ENCODE measurements around the gene MYH6. TPM values are rescaled to one million over a fixed set of nuclear protein-coding genes. Genes with fewer than 3 reads are reported as not detected.
A peak's percentile ranks its signal among the peaks of the same experiment; 100 is the strongest.

The MYH6 gene
- total and polyA plus RNA-seq, 2 experiments from 2014 or later: 2,795 to 8,484 TPM

- no peaks in the 10 kb centered on the region for H3K9me3 ChIP-seq (ENCODE audit: low read depth)
- no peak for DNase-seq (ENCODE audit: low read depth in 1 of 2, low spot score in 1 of 2)
- no peak overlapping the region for H3K4me3 ChIP-seq
- peaks cover 53% of the 10 kb centered on the region for H3K4me1 ChIP-seq (ENCODE audit: low read depth)
- TF ChIP-seq CTCF (IDR thresholded peaks at IDR 0.05; ENCODE audit: low read depth, low read length): no peak
- H3K27ac ChIP-seq: peak overlapping the region; percentile 72
- no peaks in the 10 kb centered on the region for H3K27me3 ChIP-seq
- H3K36me3 ChIP-seq: no peaks in the 10 kb centered on the region
Observed at GRCh38 chr14:23449314-23449713, 41.2 kb upstream of the MYH6 start.

- no peak for DNase-seq (ENCODE audit: low read depth in 1 of 2, low spot score in 1 of 2)
- H3K27me3 ChIP-seq: no peaks in the 10 kb centered on the region
- no peaks in the 10 kb centered on the region for H3K36me3 ChIP-seq
- H3K4me3 ChIP-seq: no peak overlapping the region
- H3K4me1 ChIP-seq (ENCODE audit: low read depth): peaks cover 62% of the 10 kb centered on the region
- TF ChIP-seq CTCF (IDR thresholded peaks at IDR 0.05; ENCODE audit: low read depth, low read length): no peak
- no peaks in the 10 kb centered on the region for H3K9me3 ChIP-seq (ENCODE audit: low read depth)
- peak overlapping the region; percentile 100 for H3K27ac ChIP-seq
Observed at GRCh38 chr14:23447361-23448350, 39.6 kb upstream of the MYH6 start.

- Histone ChIP-seq H3K9me3 (ENCODE audit: low read depth) (no peaks in the 10 kb centered on the region), H3K27me3 (no peaks in the 10 kb centered on the region), H3K4me3 (no peak overlapping the region), H3K27ac (peak overlapping the region; percentile 100), H3K4me1 (ENCODE audit: low read depth) (peaks cover 74% of the 10 kb centered on the region), H3K36me3 (no peaks in the 10 kb centered on the region)
- DNase-seq (ENCODE audit: low read depth in 1 of 2, low spot score in 1 of 2): peak in 1 of 2 donors; percentile 54
- TF ChIP-seq CTCF (IDR thresholded peaks at IDR 0.05; ENCODE audit: low read depth, low read length): no peak
Observed at GRCh38 chr14:23446291-23446851, 38.3 kb upstream of the MYH6 start.

- Histone ChIP-seq H3K27ac (peak overlapping the region; percentile 100), H3K9me3 (ENCODE audit: low read depth) (no peaks in the 10 kb centered on the region), H3K36me3 (no peaks in the 10 kb centered on the region), H3K4me3 (no peak overlapping the region), H3K27me3 (no peaks in the 10 kb centered on the region), H3K4me1 (ENCODE audit: low read depth) (peaks cover 80% of the 10 kb centered on the region)
- DNase-seq (ENCODE audit: low read depth in 1 of 2, low spot score in 1 of 2): no peak
- no peak for TF ChIP-seq CTCF (IDR thresholded peaks at IDR 0.05; ENCODE audit: low read depth, low read length)
Observed at GRCh38 chr14:23445773-23446172, 37.7 kb upstream of the MYH6 start.

GRCh38 chr14:23444314-23444713 lies 36.2 kb upstream of the MYH6 start:
- Histone ChIP-seq H3K4me1 (ENCODE audit: low read depth) (peaks cover 92% of the 10 kb centered on the region), H3K27ac (peak overlapping the region; percentile 100), H3K36me3 (no peaks in the 10 kb centered on the region), H3K27me3 (no peaks in the 10 kb centered on the region), H3K4me3 (peak overlapping the region; percentile 3), H3K9me3 (ENCODE audit: low read depth) (no peaks in the 10 kb centered on the region)
- no peak for DNase-seq (ENCODE audit: low read depth in 1 of 2, low spot score in 1 of 2)
- no peak for TF ChIP-seq CTCF (IDR thresholded peaks at IDR 0.05; ENCODE audit: low read depth, low read length)

All from cardiac muscle cell (in vitro differentiated cells and primary cell).